Natural killer cell (primary cell): ENCODE results near the gene GJB6. TPM values are rescaled to one million over a fixed set of nuclear protein-coding genes. Genes with fewer than 3 reads are reported as not detected.

ENCODE experiments used
- ATAC-seq, 3 donors: fragments of 150-1000 bp in 2 of 3; fragments of 200-7000 bp in 1 of 3; cut with Tn5 transposase; 1 replicate in 1 of 3; 2 replicates in 2 of 3; pipeline ENCODE4 v1.10.0; 2021; ENCODE audit warnings: mild to moderate bottlenecking in 2 of 3, moderate library complexity in 2 of 3
- DNase-seq, 2 donors: peaks; one replicate each; pipeline versions ENCODE4 v3.0.0 to v3.0.0-alpha.2; 2013 to 2021; ENCODE audit warnings: mixed read lengths in 1 of 2
- H3K27ac ChIP-seq: one replicate; pipeline ENCODE4 v1.5.1; 2013; ENCODE audit warnings: mild to moderate bottlenecking, low read length
- H3K27me3 ChIP-seq: one replicate; pipeline ENCODE4 v1.6.1; 2013; ENCODE audit warnings: low read length; ENCODE audit not compliant: control insufficient read depth, insufficient read depth
- H3K36me3 ChIP-seq: one replicate; pipeline ENCODE4 v1.6.1; 2013; ENCODE audit warnings: low read length; ENCODE audit not compliant: control insufficient read depth, insufficient read depth
- H3K4me1 ChIP-seq: one replicate; pipeline ENCODE4 v1.6.1; 2013; ENCODE audit warnings: low read length; ENCODE audit not compliant: control insufficient read depth, insufficient read depth
- H3K4me3 ChIP-seq: one replicate; pipeline ENCODE4 v1.5.1; 2013; ENCODE audit warnings: low read length
- H3K9me3 ChIP-seq: one replicate; pipeline ENCODE4 v1.6.1; 2013; ENCODE audit warnings: low read length; ENCODE audit not compliant: control insufficient read depth, insufficient read depth
- H3K27ac Mint-ChIP-seq, 2 donors: one replicate each; pipeline ENCODE4 v1.8.0; 2022; ENCODE audit warnings: mild to moderate bottlenecking in 2 of 2, mixed read lengths in 2 of 2, moderate library complexity in 1 of 2
- H3K27me3 Mint-ChIP-seq, 2 donors: one replicate each; pipeline ENCODE4 v1.8.0; 2022; ENCODE audit warnings: low read depth in 2 of 2, mixed read lengths in 2 of 2
- H3K36me3 Mint-ChIP-seq: one replicate; pipeline ENCODE4 v1.8.0; 2022; ENCODE audit warnings: mixed read lengths
- H3K4me1 Mint-ChIP-seq, 2 donors: one replicate each; pipeline ENCODE4 v1.8.0; 2022; ENCODE audit warnings: mixed read lengths in 2 of 2
- H3K4me3 Mint-ChIP-seq: one replicate; pipeline ENCODE4 v1.8.0; 2022; ENCODE audit warnings: mild to moderate bottlenecking, moderate library complexity, mixed read lengths
- H3K9me3 Mint-ChIP-seq, 2 donors: one replicate each; pipeline ENCODE4 v1.8.0; 2022; ENCODE audit warnings: mixed read lengths in 2 of 2
- WGBS: methylation state at CpG from one replicate; pipeline ENCODE4 v1.1.7; 2013; ENCODE audit warnings: missing lambda C conversion rate; ENCODE audit not compliant: insufficient coverage; 5-methylcytosine and 5-hydroxymethylcytosine counted together
- intact Hi-C: fragments of 100-400 bp; cut with micrococcal nuclease; formaldehyde crosslinking; loops from one replicate; pipeline ENCODE4 v1.14.2; 2022
- total RNA-seq, 4 donors: library from RNA; stranded (reverse); fragments of 120-200 nt in 1 of 4; gene quantifications; one replicate each; pipeline versions ENCODE4 v1.2.3 to v1.2.4, GENCODE V29; 2013 to 2022
- TF ChIP-seq, protein P1 (sequence below): fragments of 200-600 bp; IDR thresholded peaks from one replicate; pipeline ENCODE4 v1.8.0; 2022; ENCODE audit warnings: antibody characterized with exemption

The GJB6 gene
- total RNA-seq, 3 donors from 2014 or later (not counting 1 experiment from before 2014, with no cell fraction given), result 0.23 to 1.3 (median 0.26) TPM

DNA sequence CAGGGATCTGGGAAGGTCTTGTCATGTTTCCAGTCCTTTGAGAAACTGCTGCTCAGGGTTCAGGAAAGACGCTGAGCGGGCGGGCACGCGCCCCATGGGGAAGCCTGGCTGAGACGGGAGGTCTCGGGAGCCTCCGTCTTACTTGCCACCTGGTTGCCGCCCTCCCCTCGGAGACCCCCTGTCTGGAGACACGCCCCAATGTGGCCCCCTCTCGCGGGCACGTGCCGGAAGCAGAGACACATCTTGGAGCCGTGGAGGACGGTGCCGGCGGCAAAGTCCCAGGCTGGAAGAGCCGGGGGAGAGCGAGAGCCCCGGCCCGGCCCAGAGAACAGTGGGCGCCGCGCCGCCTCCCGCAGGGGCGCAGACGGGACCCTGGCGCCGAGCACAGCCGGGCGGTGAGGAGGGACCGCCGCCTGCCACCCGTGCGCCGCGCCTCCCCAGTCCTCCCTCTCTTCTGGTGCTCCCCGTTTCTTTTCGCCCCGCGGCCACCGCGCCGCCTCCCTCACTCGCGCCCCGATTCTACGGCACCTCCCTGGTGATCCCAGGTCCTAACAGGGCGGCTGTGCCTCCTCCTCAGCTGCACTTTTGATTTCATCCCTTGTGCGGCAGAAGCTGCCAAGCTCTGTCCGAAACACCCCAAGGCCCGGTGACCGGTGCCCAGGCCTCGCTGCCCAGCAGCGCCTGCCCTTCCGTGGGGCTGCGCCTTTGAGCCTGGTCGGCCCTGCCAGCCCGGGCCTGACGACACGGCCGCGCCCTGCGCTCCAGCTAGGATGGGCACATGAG, 54.9 kb downstream of the GJB6 start:
- no peak overlapping the region for H3K4me3 ChIP-seq
- Mint-ChIP-seq H3K27ac (no peak overlapping the region), H3K36me3 (no peaks in the 10 kb centered on the region), H3K4me1 (peaks cover 0 to 6% of the 10 kb centered on the region in 2 donors), H3K9me3 (no peaks in the 10 kb centered on the region), H3K4me3 (no peak overlapping the region), H3K27me3 (peaks cover 59 to 68% of the 10 kb centered on the region in 2 donors)
- TF ChIP-seq, protein P1, sequence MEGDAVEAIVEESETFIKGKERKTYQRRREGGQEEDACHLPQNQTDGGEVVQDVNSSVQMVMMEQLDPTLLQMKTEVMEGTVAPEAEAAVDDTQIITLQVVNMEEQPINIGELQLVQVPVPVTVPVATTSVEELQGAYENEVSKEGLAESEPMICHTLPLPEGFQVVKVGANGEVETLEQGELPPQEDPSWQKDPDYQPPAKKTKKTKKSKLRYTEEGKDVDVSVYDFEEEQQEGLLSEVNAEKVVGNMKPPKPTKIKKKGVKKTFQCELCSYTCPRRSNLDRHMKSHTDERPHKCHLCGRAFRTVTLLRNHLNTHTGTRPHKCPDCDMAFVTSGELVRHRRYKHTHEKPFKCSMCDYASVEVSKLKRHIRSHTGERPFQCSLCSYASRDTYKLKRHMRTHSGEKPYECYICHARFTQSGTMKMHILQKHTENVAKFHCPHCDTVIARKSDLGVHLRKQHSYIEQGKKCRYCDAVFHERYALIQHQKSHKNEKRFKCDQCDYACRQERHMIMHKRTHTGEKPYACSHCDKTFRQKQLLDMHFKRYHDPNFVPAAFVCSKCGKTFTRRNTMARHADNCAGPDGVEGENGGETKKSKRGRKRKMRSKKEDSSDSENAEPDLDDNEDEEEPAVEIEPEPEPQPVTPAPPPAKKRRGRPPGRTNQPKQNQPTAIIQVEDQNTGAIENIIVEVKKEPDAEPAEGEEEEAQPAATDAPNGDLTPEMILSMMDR, result no peak
- no peaks in the 10 kb centered on the region for H3K9me3 ChIP-seq
- no peak overlapping the region for H3K27ac ChIP-seq
- peaks cover 3% of the 10 kb centered on the region for H3K4me1 ChIP-seq
- no peaks in the 10 kb centered on the region for H3K36me3 ChIP-seq
- 41% methylated on average over 67 of the region's 67 CpGs for WGBS
- DNase-seq (no peak), ATAC-seq (no peak)
- peaks cover 25% of the 10 kb centered on the region for H3K27me3 ChIP-seq
- intact Hi-C loops, result no loop called here

- intact Hi-C loops, result no loop called here
- TF ChIP-seq, protein P1, result no peak
- H3K27ac ChIP-seq, result no peak overlapping the region
- H3K4me3 ChIP-seq, result no peak overlapping the region
- Mint-ChIP-seq H3K36me3 (no peaks in the 10 kb centered on the region), H3K27me3 (peaks cover 69 to 80% of the 10 kb centered on the region in 2 donors), H3K4me1 (peaks cover 0 to 6% of the 10 kb centered on the region in 2 donors), H3K9me3 (no peaks in the 10 kb centered on the region), H3K27ac (no peak overlapping the region), H3K4me3 (no peak overlapping the region)
- peaks cover 3% of the 10 kb centered on the region for H3K4me1 ChIP-seq
- no peaks in the 10 kb centered on the region for H3K9me3 ChIP-seq
- ATAC-seq, result no peak
- WGBS, result 84% methylated on average over 14 of the region's 14 CpGs
- no peaks in the 10 kb centered on the region for H3K36me3 ChIP-seq
- DNase-seq, result no peak
- H3K27me3 ChIP-seq, result peaks cover 21% of the 10 kb centered on the region
Measured at GRCh38 chr13:20175907-20176652, 56.0 kb downstream of the GJB6 start.

DNA sequence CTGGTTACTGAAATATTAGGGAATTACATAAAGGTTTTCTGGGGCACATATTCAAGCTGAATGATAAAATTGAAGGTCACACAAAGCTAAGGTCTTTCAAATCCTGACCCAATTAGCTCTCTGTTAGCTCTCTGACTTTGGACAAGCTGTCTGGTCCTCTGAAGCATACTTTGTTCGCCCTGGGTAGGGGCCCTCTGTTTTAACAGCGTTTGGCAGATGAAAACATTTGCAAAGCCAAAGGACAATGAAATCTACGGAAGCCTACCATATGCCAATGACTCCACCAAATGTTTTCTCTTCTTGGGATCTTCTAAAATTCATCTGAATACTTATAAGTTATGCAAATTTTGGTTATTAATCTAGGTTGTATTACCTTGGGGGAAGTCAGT, 56.7 kb downstream of the GJB6 start:
- Mint-ChIP-seq H3K4me1 (peaks cover 0 to 6% of the 10 kb centered on the region in 2 donors), H3K27ac (no peak overlapping the region), H3K27me3 (peaks cover 70 to 76% of the 10 kb centered on the region in 2 donors), H3K4me3 (no peak overlapping the region), H3K36me3 (no peaks in the 10 kb centered on the region), H3K9me3 (no peaks in the 10 kb centered on the region)
- Histone ChIP-seq H3K27me3 (peaks cover 21% of the 10 kb centered on the region), H3K4me3 (no peak overlapping the region), H3K4me1 (peaks cover 3% of the 10 kb centered on the region), H3K9me3 (no peaks in the 10 kb centered on the region), H3K27ac (no peak overlapping the region), H3K36me3 (no peaks in the 10 kb centered on the region)
- ATAC-seq, result no peak
- intact Hi-C loops, result no loop called here
- 94% methylated on average over 2 of the region's 3 CpGs for WGBS
- TF ChIP-seq, protein P1, result no peak
- DNase-seq, result no peak
